AG04449 (cell line): ENCODE results near the gene MANBA.
"Not testable (repeated sequence)": the region's sequence is repeated elsewhere in the genome, so short reads cannot be mapped to it uniquely, and the experiment has no call there.

Experiments
- CTCF ChIA-PET: fragments of 350-600 bp; formaldehyde crosslinking; extraction: SDS; loops from one replicate; lab custom pipeline; 2021; ENCODE audit warnings: antibody characterized with exemption; lab: Yijun Ruan, JAX
- POLR2A ChIA-PET: fragments of 400-600, 350-600 bp; formaldehyde crosslinking; extraction: SDS; loops from one replicate; lab custom pipeline; 2020; ENCODE audit warnings: antibody characterized with exemption, inconsistent platforms; lab: Yijun Ruan, JAX
- DNase-seq: peaks from one replicate; pipeline ENCODE4 v3.0.0-alpha.2; 2010; ENCODE audit warnings: low read depth, low spot score
- H3K4me3 ChIP-seq: 2 replicates; pipeline ENCODE4 v1.5.1; 2011; ENCODE audit warnings: low read depth, mild to moderate bottlenecking, control low read depth, low read length
- CTCF ChIP-seq: IDR thresholded peaks from one replicate; pipeline ENCODE4 v1.5.1; 2011; ENCODE audit warnings: mild to moderate bottlenecking, moderate library complexity, low read length, control low read depth, inconsistent platforms; ENCODE audit not compliant: insufficient read depth; ENCODE audit errors: missing control alignments

The MANBA gene

GRCh38 chr4:102717448-102718092 is 43.2 kb downstream of the MANBA start:
- no peak overlapping the region for H3K4me3 ChIP-seq
- no peak for TF ChIP-seq CTCF
- DNase-seq: no peak
- ChIA-PET CTCF (no interaction called here), POLR2A (interaction anchor here (0.6 kb wide), 1 partner anchor 1696 kb away, joined by 3 read pairs; no protein-coding TSS in a partner anchor)

- ChIA-PET POLR2A (no interaction called here), CTCF (interaction anchor here (1.1 kb wide), 1 partner anchor 91 kb away, joined by 3 read pairs; no protein-coding TSS in a partner anchor)
- DNase-seq: no peak
- peak; percentile 10 for TF ChIP-seq CTCF
- H3K4me3 ChIP-seq: no peak overlapping the region
Measured at GRCh38 chr4:102715057-102715456, 45.7 kb downstream of the MANBA start.

GRCh38 chr4:102713774-102714173 is 47.0 kb downstream of the MANBA start:
- CTCF ChIA-PET, DNase-seq, H3K4me3 ChIP-seq, POLR2A ChIA-PET: not testable (repeated sequence)

GRCh38 chr4:102713096-102713495 is 47.7 kb downstream of the MANBA start:
- ChIA-PET CTCF (interaction anchor here (0.9 to 1.0 kb wide), 2 partner anchors 16 to 92 kb away, joined by 3 read pairs; no protein-coding TSS in a partner anchor), POLR2A (no interaction called here)
- no peak overlapping the region for H3K4me3 ChIP-seq
- no peak for TF ChIP-seq CTCF
- DNase-seq: no peak

- POLR2A ChIA-PET: no interaction called here
- CTCF ChIA-PET: no interaction called here
- no peak for DNase-seq
- no peak for TF ChIP-seq CTCF
- H3K4me3 ChIP-seq: no peak overlapping the region
Measured at GRCh38 chr4:102710986-102711385, 49.8 kb downstream of the MANBA start.

GRCh38 chr4:102709060-102709459 is 51.7 kb downstream of the MANBA start:
- POLR2A ChIA-PET, CTCF ChIA-PET, DNase-seq: not testable (repeated sequence)

GRCh38 chr4:102707150-102707549 is 53.6 kb downstream of the MANBA start:
- ChIA-PET CTCF (no interaction called here), POLR2A (no interaction called here)
- TF ChIP-seq CTCF: no peak
- no peak for DNase-seq
- no peak overlapping the region for H3K4me3 ChIP-seq

More at GRCh38 chr4:102709060-102709459, 51.7 kb downstream of the MANBA start:
- not testable (repeated sequence) for H3K4me3 ChIP-seq
